A549 (cell line): Measurements from ENCODE around the gene CXCL9. TPM values are rescaled to one million over a fixed set of nuclear protein-coding genes. Genes with fewer than 3 reads are reported as not detected.
A peak's percentile ranks its signal among the peaks of the same experiment; 100 is the strongest.

Experiments used
- ATAC-seq, 2 experiments: fragments of 200-7000 bp in 1 of 2; fragments of >200 bp in 1 of 2; cut with Nextera tagmentation in 1 of 2; cut with Tn5 transposase in 1 of 2; 3 replicates each; pipeline versions ENCODE4 v1.8.0 to v1.9.1; 2018 to 2020; ENCODE audit warnings: mild to moderate bottlenecking in 1 of 2, moderate library complexity in 1 of 2
- CTCF ChIA-PET: fragments of 300-600 bp; sonication (Branson Sonifier 250); formaldehyde crosslinking; extraction: SDS; loops from one replicate; lab custom pipeline; 2021; ENCODE audit warnings: antibody characterized with exemption, inconsistent platforms; lab: Yijun Ruan, JAX
- POLR2A ChIA-PET: fragments of 350-600 bp; formaldehyde crosslinking; extraction: SDS; loops from one replicate; lab custom pipeline; 2021; ENCODE audit warnings: antibody characterized with exemption, inconsistent platforms; lab: Yijun Ruan, JAX
- DNase-seq, 2 experiments: peaks; one replicate each; pipeline versions ENCODE4 v3.0.0 to v3.0.0-alpha.2; 2011 to 2016; ENCODE audit warnings: low read depth in 1 of 2, low spot score in 1 of 2
- FAIRE-seq: peaks from 2 replicates; lab custom pipeline; 2011; peaks lifted over from hg19 to GRCh38; lab: Jason Lieb, UNC
- H3K27ac ChIP-seq, 2 experiments: fragments of >200 bp; sonication (Bioruptor Twin); formaldehyde crosslinking; 3 replicates each; pipeline ENCODE4 v1.5.1; 2016 to 2017
- H3K4me1 ChIP-seq: fragments of >200 bp; sonication (Bioruptor Twin); formaldehyde crosslinking; 3 replicates; pipeline ENCODE4 v1.6.1; 2016
- H3K4me2 ChIP-seq: fragments of >200 bp; sonication (Bioruptor Twin); formaldehyde crosslinking; 3 replicates; pipeline ENCODE4 v1.6.1; 2016
- H3K4me3 ChIP-seq: fragments of >200 bp; sonication (Bioruptor Twin); formaldehyde crosslinking; 3 replicates; pipeline ENCODE4 v1.5.1; 2016
- H3K9me3 ChIP-seq: fragments of >200 bp; sonication (Bioruptor Twin); formaldehyde crosslinking; 3 replicates; pipeline ENCODE4 v1.6.1; 2016
- BHLHE40 ChIP-seq: IDR thresholded peaks from 2 replicates; pipeline ENCODE4 v1.6.1; 2012; ENCODE audit warnings: low read depth, low read length, inconsistent platforms
- CBX2 ChIP-seq: fragments of 200-600 bp; sonication (generic); IDR thresholded peaks from 2 replicates; pipeline ENCODE4 v1.6.1; 2016; ENCODE audit warnings: low read depth, mild to moderate bottlenecking, borderline replicate concordance
- CBX8 ChIP-seq: fragments of 200-600 bp; sonication (generic); IDR thresholded peaks from 2 replicates; pipeline ENCODE4 v1.6.1; 2016
- CHD4 ChIP-seq: fragments of 200-600 bp; sonication (generic); IDR thresholded peaks from 2 replicates; pipeline ENCODE4 v1.6.1; 2016; ENCODE audit warnings: antibody characterized with exemption, mild to moderate bottlenecking, borderline replicate concordance
- E2F6 ChIP-seq: IDR thresholded peaks from 2 replicates; pipeline ENCODE4 v1.6.1; 2012; ENCODE audit warnings: low read depth, borderline replicate concordance
- EHMT2 ChIP-seq: fragments of 200-600 bp; sonication (generic); IDR thresholded peaks from 2 replicates; pipeline ENCODE4 v1.6.1; 2016; ENCODE audit warnings: antibody characterized with exemption, low read depth, mild to moderate bottlenecking, moderate library complexity
- EP300 ChIP-seq, 2 experiments: fragments of >200 bp; sonication (Bioruptor Twin); formaldehyde crosslinking; IDR thresholded peaks; 2 replicates in 1 of 2; 3 replicates in 1 of 2; pipeline ENCODE4 v1.6.1; 2016 to 2017
- FOSB ChIP-seq: fragments of 250-450 bp; sonication (Bioruptor Pico); IDR thresholded peaks from 2 replicates; pipeline ENCODE4 v1.5.0; 2020; ENCODE audit warnings: mild to moderate bottlenecking, moderate library complexity
- FOXS1 ChIP-seq: fragments of 250-450 bp; sonication (Bioruptor Pico); IDR thresholded peaks from 2 replicates; pipeline ENCODE4 v1.5.0; 2020; ENCODE audit warnings: mild to moderate bottlenecking, moderate library complexity
- HOXA7 ChIP-seq: fragments of 250-450 bp; sonication (Bioruptor Pico); IDR thresholded peaks from 2 replicates; pipeline ENCODE4 v1.5.0; 2020; ENCODE audit warnings: mild to moderate bottlenecking, moderate library complexity
- JUN ChIP-seq, 2 experiments: fragments of >200 bp; sonication (Bioruptor Twin); formaldehyde crosslinking; IDR thresholded peaks; 2 replicates in 1 of 2; 3 replicates in 1 of 2; pipeline ENCODE4 v1.6.1; 2016 to 2017
- KDM5A ChIP-seq: fragments of 200-600 bp; sonication (generic); IDR thresholded peaks from 2 replicates; pipeline ENCODE4 v1.6.1; 2016; ENCODE audit warnings: antibody characterized with exemption, mild to moderate bottlenecking
- MAFK ChIP-seq: fragments of 450-650 bp; IDR thresholded peaks from 2 replicates; pipeline ENCODE4 v1.6.1; 2014; ENCODE audit not compliant: partially characterized antibody
- NR3C1 ChIP-seq: fragments of >200 bp; sonication (Bioruptor Twin); formaldehyde crosslinking; IDR thresholded peaks from 3 replicates; pipeline ENCODE4 v1.6.1; 2017
- PBX3 ChIP-seq: IDR thresholded peaks from 2 replicates; pipeline ENCODE4 v1.6.1; 2012
- POLR2A ChIP-seq: IDR thresholded peaks from 2 replicates; pipeline ENCODE4 v1.6.1; 2012; ENCODE audit warnings: mild to moderate bottlenecking, low read length
- RARB ChIP-seq: fragments of 250-450 bp; sonication (Bioruptor Pico); IDR thresholded peaks from 2 replicates; pipeline ENCODE4 v1.8.0; 2021; ENCODE audit warnings: mild to moderate bottlenecking, moderate library complexity
- RFX5 ChIP-seq: fragments of 450-650 bp; IDR thresholded peaks from 2 replicates; pipeline ENCODE4 v1.7.1; 2014; ENCODE audit warnings: antibody characterized with exemption, mild to moderate bottlenecking, moderate library complexity
- SMC3 ChIP-seq: fragments of >200 bp; sonication (Bioruptor Twin); formaldehyde crosslinking; IDR thresholded peaks from 3 replicates; pipeline ENCODE4 v1.6.1; 2018; ENCODE audit warnings: inconsistent platforms
- SREBF2 ChIP-seq: fragments of 450-650 bp; IDR thresholded peaks from 2 replicates; pipeline ENCODE4 v1.6.1; 2014; ENCODE audit warnings: mild to moderate bottlenecking, moderate library complexity
- TP53 ChIP-seq: fragments of 250-450 bp; sonication (Bioruptor Pico); IDR thresholded peaks from 2 replicates; pipeline ENCODE4 v1.5.0; 2021; ENCODE audit warnings: mild to moderate bottlenecking, moderate library complexity
- ZFP36 ChIP-seq: fragments of 450-650 bp; IDR thresholded peaks from 2 replicates; pipeline ENCODE4 v1.6.1; 2014; ENCODE audit warnings: borderline replicate concordance; ENCODE audit not compliant: partially characterized antibody
- WGBS: methylation state at CpG from one replicate; pipeline ENCODE4 v1.1.6; 2017; ENCODE audit errors: missing lambda C conversion rate; 5-methylcytosine and 5-hydroxymethylcytosine counted together
- polyA minus RNA-seq: library from RNA; depleted of rRNA, polyadenylated mRNA; stranded (reverse); fragments of >200 nt; gene quantifications from 2 replicates; pipeline ENCODE4 v1.2.3, GENCODE V29; 2011; rRNA and poly(A)+ RNA removed
- polyA plus RNA-seq, 4 experiments: library from polyadenylated mRNA; depleted of rRNA in 3 of 4; stranded (reverse); fragments of >200 nt; fragmentation: RNase III in 1 of 4; extraction: RNeasy Plus Mini Kit Qiagen cat#74134 plus additional on column Dnase treatment in 1 of 4; gene quantifications; 2 replicates in 3 of 4; 3 replicates in 1 of 4; pipeline ENCODE4 v1.2.3, GENCODE V29; 2011 to 2017
- TF ChIP-seq, protein P1 (sequence below): fragments of >200 bp; sonication (Bioruptor Twin); formaldehyde crosslinking; IDR thresholded peaks from 3 replicates; pipeline ENCODE4 v1.6.1; 2016
- TF ChIP-seq, protein P2 (sequence below): fragments of >200 bp; sonication (Bioruptor Twin); formaldehyde crosslinking; IDR thresholded peaks from 2 replicates; pipeline ENCODE4 v1.6.1; 2016

Gene CXCL9
- polyA plus RNA-seq (2011; rRNA removed) = not detected in 2 replicates
- polyA plus RNA-seq (2012; cell fraction: cytosol; rRNA removed) = not detected in 2 replicates
- polyA plus RNA-seq (2012; cell fraction: nucleus; rRNA removed) = not detected in 2 replicates
- not detected in 3 replicates for polyA plus RNA-seq (2017; fragmentation: RNase III; extraction: RNeasy Plus Mini Kit Qiagen cat#74134 plus additional on column Dnase treatment)
- not detected in 2 replicates for polyA minus RNA-seq

DNA sequence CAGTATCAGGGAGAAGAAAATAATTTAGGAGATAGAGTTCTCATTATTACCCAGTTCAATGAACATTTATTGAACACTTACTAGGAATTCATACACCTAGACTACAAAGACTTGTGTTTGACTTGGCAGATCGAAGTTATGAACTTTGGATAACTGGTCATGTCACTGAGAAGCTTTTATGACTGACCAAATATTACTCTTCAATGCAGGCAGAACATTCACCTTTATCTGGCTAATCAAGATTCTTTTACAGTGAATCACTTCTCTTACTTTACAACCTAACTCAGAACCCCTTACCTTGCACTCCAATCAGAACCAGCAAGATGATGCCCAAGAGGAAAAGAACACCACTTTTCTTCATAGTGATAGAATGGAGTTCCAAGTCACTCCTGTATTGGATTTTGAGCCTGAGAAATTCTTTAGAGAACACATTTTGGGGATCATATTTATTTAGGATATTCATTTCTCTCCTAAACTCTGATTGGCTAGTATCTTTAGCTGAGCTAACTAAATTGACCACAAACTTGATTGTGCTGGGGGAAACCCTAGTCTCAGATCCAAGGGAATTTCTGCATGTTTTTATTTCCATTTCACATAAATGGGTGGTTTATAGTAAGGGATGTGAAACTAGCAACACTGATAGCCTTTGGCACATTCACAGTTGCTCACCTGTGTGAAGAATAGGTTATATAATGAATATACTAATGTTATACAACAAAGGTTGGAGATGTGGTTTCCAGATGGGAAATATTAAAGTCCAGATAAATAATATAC is at the start of gene CXCL9:
TSS of gene CXCL9 (minus strand) at position 421 of the 774 bp plus-strand sequence. CDS start at position 361, 60 bp downstream.
- 7% methylated on average over 1 of the region's 1 CpG for WGBS
- POLR2A ChIA-PET = no interaction called here
- TF ChIP-seq PBX3 (no peak), CBX8 (0 out of 2 replicates have a peak, but pooled peaks have one; percentile 14)
- no peaks in the 10 kb centered on the region for H3K9me3 ChIP-seq
- DNase-seq = no peak
- no peak within 1 kb of the TSS for H3K4me3 ChIP-seq
- no peaks in the 10 kb centered on the region for H3K4me1 ChIP-seq
- FAIRE-seq = no peak
- H3K27ac ChIP-seq = no peak within 1 kb of the TSS
- no peak within 1 kb of the TSS for H3K4me2 ChIP-seq
- CTCF ChIA-PET = no interaction called here
- no peak for ATAC-seq

DNA sequence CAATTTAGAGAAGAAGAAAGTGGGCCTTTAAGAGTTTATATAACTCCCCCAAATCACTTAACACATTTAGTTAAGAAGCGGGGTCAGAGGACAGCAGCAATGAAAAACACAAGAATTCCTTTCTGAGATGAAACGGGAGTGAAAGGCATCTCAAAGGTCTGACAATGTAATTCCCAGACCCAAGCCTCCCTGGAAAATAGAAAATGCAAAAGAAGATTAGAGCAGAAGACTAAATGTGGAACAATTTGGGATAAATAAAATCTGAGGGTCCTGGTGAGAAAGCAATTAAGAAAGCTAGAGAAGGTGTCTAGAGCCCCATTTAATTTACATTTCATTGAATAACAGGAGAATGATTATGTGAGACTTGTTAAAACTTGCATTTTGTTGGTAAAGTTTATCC is 48.1 kb upstream of the CXCL9 start:
- WGBS = 62% methylated on average over 2 of the region's 2 CpGs
- no peak for DNase-seq
- TF ChIP-seq EHMT2 = no peak
- TF ChIP-seq TP53 (CRISPR knock-in tag) = no peak
- no peak for TF ChIP-seq SREBF2
- TF ChIP-seq, protein P1, sequence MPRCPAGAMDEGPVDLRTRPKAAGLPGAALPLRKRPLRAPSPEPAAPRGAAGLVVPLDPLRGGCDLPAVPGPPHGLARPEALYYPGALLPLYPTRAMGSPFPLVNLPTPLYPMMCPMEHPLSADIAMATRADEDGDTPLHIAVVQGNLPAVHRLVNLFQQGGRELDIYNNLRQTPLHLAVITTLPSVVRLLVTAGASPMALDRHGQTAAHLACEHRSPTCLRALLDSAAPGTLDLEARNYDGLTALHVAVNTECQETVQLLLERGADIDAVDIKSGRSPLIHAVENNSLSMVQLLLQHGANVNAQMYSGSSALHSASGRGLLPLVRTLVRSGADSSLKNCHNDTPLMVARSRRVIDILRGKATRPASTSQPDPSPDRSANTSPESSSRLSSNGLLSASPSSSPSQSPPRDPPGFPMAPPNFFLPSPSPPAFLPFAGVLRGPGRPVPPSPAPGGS = no peak
- no peak for TF ChIP-seq POLR2A
- TF ChIP-seq CBX2 = no peak
- no peak for TF ChIP-seq MAFK
- TF ChIP-seq JUN (IDR thresholded peaks at IDR 0.05) = no peak
- no peak for TF ChIP-seq CHD4
- TF ChIP-seq NR3C1 = no peak
- TF ChIP-seq, protein P2, sequence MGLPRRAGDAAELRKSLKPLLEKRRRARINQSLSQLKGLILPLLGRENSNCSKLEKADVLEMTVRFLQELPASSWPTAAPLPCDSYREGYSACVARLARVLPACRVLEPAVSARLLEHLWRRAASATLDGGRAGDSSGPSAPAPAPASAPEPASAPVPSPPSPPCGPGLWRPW = no peak
- no peak for TF ChIP-seq E2F6
- TF ChIP-seq HOXA7 = no peak
- TF ChIP-seq EP300 (IDR thresholded peaks at IDR 0.05) = no peak
- TF ChIP-seq FOXS1 (CRISPR knock-in tag) = no peak
- TF ChIP-seq SMC3 = no peak
- no peak for TF ChIP-seq ZFP36
- Histone ChIP-seq H3K4me1 (no peaks in the 10 kb centered on the region), H3K4me3 (no peak overlapping the region), H3K4me2 (no peak overlapping the region), H3K9me3 (no peaks in the 10 kb centered on the region), H3K27ac (no peak overlapping the region)
- ChIA-PET POLR2A (no interaction called here), CTCF (interaction anchor here (0.6 to 1.7 kb wide), 3 partner anchors 8 to 76 kb away, joined by 3 to 4 read pairs (median 3); no protein-coding TSS in a partner anchor)
- ATAC-seq = no peak
- no peak for FAIRE-seq

DNA sequence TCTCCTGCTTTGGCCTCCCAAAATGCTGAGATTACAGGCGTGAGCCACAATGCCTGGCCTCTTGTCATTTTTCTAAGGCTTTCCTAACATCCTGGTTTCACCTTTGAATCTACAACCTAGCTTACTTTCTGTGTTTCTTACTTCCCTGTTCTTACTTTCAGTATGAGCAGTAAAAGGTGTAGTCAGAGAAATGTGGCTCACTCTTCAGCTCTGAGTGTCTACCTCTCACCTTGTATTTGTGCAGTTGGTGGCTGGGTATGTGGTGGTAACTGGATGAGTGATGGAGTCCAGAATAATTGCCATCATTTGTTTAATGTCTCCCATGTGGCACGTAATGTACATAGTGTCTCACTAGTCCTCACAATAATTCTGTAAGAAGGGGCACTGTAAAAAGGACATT is 47.7 kb upstream of the CXCL9 start:
- DNase-seq = no peak
- no peaks in the 10 kb centered on the region for H3K9me3 ChIP-seq
- no peaks in the 10 kb centered on the region for H3K4me1 ChIP-seq
- 45% methylated on average over 2 of the region's 2 CpGs for WGBS
- H3K27ac ChIP-seq = no peak overlapping the region
- TF ChIP-seq FOSB (CRISPR knock-in tag) = no peak
- TF ChIP-seq RFX5 = no peak
- no peak for TF ChIP-seq KDM5A
- no peak for TF ChIP-seq RARB (CRISPR knock-in tag)
- no peak for TF ChIP-seq BHLHE40
- no peak for TF ChIP-seq E2F6
- no peak for ATAC-seq
- ChIA-PET CTCF (interaction anchor here (0.9 to 2.8 kb wide), 3 partner anchors 8 to 59 kb away, joined by 3 to 10 read pairs (median 4); no protein-coding TSS in a partner anchor), POLR2A (no interaction called here)
- H3K4me3 ChIP-seq = no peak overlapping the region
- H3K4me2 ChIP-seq = no peak overlapping the region
- no peak for FAIRE-seq
